Inferior parietal cortex (tissue), 1 donor: ENCODE results near the gene ERVFRD-1.
"Not testable (repeated sequence)": the region's sequence is repeated elsewhere in the genome, so short reads cannot be mapped to it uniquely, and the experiment has no call there.

Experiments
- DNase-seq: peaks from one replicate; pipeline ENCODE4 v3.0.0-alpha.2; 2016; ENCODE audit errors: extremely low spot score

The ERVFRD-1 gene

GRCh38 chr6:11091141-11091540 is 20.4 kb downstream of the ERVFRD-1 start:
- not testable (repeated sequence) for DNase-seq

- DNase-seq: no peak
Measured at GRCh38 chr6:11089695-11090094, 21.8 kb downstream of the ERVFRD-1 start.

- DNase-seq: not testable (repeated sequence)
Measured at GRCh38 chr6:11087141-11087812, 24.2 kb downstream of the ERVFRD-1 start.

GRCh38 chr6:11085758-11086435 is 25.6 kb downstream of the ERVFRD-1 start:
- DNase-seq: no peak

GRCh38 chr6:11083956-11084355 is 27.6 kb downstream of the ERVFRD-1 start:
- DNase-seq: no peak

GRCh38 chr6:11083491-11083890 is 28.0 kb downstream of the ERVFRD-1 start:
- no peak for DNase-seq

GRCh38 chr6:11080296-11080695 is 31.2 kb downstream of the ERVFRD-1 start:
- DNase-seq: no peak

GRCh38 chr6:11078266-11078665 is 33.3 kb downstream of the ERVFRD-1 start:
- no peak for DNase-seq

- no peak for DNase-seq
Measured at GRCh38 chr6:11076540-11076939, 35.0 kb downstream of the ERVFRD-1 start.

- DNase-seq: no peak
Measured at GRCh38 chr6:11072101-11072500, 39.4 kb downstream of the ERVFRD-1 start.

- DNase-seq: no peak
Measured at GRCh38 chr6:11069760-11070159, 41.8 kb downstream of the ERVFRD-1 start.

- no peak for DNase-seq
Measured at GRCh38 chr6:11067348-11067747, 44.2 kb downstream of the ERVFRD-1 start.

- no peak for DNase-seq
Measured at GRCh38 chr6:11066505-11067347, 44.8 kb downstream of the ERVFRD-1 start.

- no peak for DNase-seq
Measured at GRCh38 chr6:11065436-11066202, 45.9 kb downstream of the ERVFRD-1 start.

- peak; percentile 60 for DNase-seq
Measured at GRCh38 chr6:11064836-11065235, 46.7 kb downstream of the ERVFRD-1 start.

- no peak for DNase-seq
Measured at GRCh38 chr6:11062715-11063114, 48.8 kb downstream of the ERVFRD-1 start.

GRCh38 chr6:11062083-11062482 is 49.4 kb downstream of the ERVFRD-1 start:
- no peak for DNase-seq

GRCh38 chr6:11058406-11058805 is 53.1 kb downstream of the ERVFRD-1 start:
- no peak for DNase-seq

- DNase-seq: no peak
Measured at GRCh38 chr6:11056871-11057270, 54.7 kb downstream of the ERVFRD-1 start.

GRCh38 chr6:11055127-11055627 is 56.3 kb downstream of the ERVFRD-1 start:
- no peak for DNase-seq

- no peak for DNase-seq
Measured at GRCh38 chr6:11054722-11055121, 56.8 kb downstream of the ERVFRD-1 start.

GRCh38 chr6:11053307-11053706 is 58.2 kb downstream of the ERVFRD-1 start:
- DNase-seq: no peak
